Measurements from ENCODE around the gene SREK1. TPM values are rescaled to one million over a fixed set of nuclear protein-coding genes. Genes with fewer than 3 reads are reported as not detected.
"Not testable (repeated sequence)": the region's sequence is repeated elsewhere in the genome, so short reads cannot be mapped to it uniquely, and the experiment has no call there.

Gene SREK1
- polyA plus RNA-seq, 1 donor (not counting 4 experiments of a cell fraction or from before 2014, with no cell fraction given) = 47.5 TPM

DNA sequence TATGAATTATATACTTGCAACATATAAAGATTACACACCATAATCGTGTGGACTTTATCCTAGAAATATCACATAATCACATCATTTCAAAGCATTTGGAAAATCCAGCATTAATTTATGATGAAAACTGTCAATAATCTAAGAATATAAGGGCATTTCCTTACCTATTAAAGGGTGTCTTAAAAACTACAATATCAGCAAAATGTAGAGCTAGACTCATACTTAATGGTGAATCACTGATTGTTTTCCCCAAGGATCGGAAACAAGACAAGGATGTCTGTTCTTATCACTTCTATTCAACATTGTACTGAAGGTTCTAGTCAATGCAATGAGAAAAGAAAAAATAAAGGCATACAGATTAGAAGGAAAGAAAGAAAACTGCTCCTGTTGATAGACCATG lies 8.0 kb upstream of the SREK1 start:
- H2AFZ ChIP-seq (ENCODE audit: control insufficient read depth, low read length) = no peak overlapping the region
- no peak overlapping the region for H3K9ac ChIP-seq (ENCODE audit: control insufficient read depth, extremely low read depth, insufficient read depth, low read length)
- H3K9me1 ChIP-seq (ENCODE audit: control insufficient read depth, extremely low read depth, insufficient read depth, low read length) = no peaks in the 10 kb centered on the region
- no peak for TF ChIP-seq EZH2 (IDR thresholded peaks at IDR 0.05; ENCODE audit: low read length)
- TF ChIP-seq, protein P1, sequence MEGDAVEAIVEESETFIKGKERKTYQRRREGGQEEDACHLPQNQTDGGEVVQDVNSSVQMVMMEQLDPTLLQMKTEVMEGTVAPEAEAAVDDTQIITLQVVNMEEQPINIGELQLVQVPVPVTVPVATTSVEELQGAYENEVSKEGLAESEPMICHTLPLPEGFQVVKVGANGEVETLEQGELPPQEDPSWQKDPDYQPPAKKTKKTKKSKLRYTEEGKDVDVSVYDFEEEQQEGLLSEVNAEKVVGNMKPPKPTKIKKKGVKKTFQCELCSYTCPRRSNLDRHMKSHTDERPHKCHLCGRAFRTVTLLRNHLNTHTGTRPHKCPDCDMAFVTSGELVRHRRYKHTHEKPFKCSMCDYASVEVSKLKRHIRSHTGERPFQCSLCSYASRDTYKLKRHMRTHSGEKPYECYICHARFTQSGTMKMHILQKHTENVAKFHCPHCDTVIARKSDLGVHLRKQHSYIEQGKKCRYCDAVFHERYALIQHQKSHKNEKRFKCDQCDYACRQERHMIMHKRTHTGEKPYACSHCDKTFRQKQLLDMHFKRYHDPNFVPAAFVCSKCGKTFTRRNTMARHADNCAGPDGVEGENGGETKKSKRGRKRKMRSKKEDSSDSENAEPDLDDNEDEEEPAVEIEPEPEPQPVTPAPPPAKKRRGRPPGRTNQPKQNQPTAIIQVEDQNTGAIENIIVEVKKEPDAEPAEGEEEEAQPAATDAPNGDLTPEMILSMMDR (optimal IDR thresholded peaks at IDR 0.05 in 1 of 3, IDR thresholded peaks at IDR 0.05 in 1 of 3, conservative IDR thresholded peaks at IDR 0.05 in 1 of 3; ENCODE audit: extremely low read depth in 1 of 3, insufficient read depth in 2 of 3, low read length in 3 of 3) = no peak
- H3K27me3 ChIP-seq (ENCODE audit: control insufficient read depth, extremely low read depth, insufficient read depth, low read length) = no peaks in the 10 kb centered on the region
- H3K36me3 ChIP-seq (ENCODE audit: control insufficient read depth in 2 of 2, extremely low read depth in 1 of 2, insufficient read depth in 2 of 2, low read length in 2 of 2) = no peaks in the 10 kb centered on the region
- H3K27ac ChIP-seq (ENCODE audit: control insufficient read depth, insufficient read depth, low read length) = no peak overlapping the region
- dilution Hi-C loops (cut with MboI; ENCODE audit: extremely low pct_ligation_motif_present, low sequenced_read_pairs) = no loop called here
- H4K20me1 ChIP-seq (ENCODE audit: control insufficient read depth, extremely low read depth, insufficient read depth, low read length) = no peaks in the 10 kb centered on the region
- DNase-seq (ENCODE audit: low read depth, low spot score) (no peak), FAIRE-seq (no peak)
- H3K9me3 ChIP-seq (ENCODE audit: control insufficient read depth, low read depth, low read length) = no peaks in the 10 kb centered on the region
- no peaks in the 10 kb centered on the region for H3K4me1 ChIP-seq (ENCODE audit: control insufficient read depth, extremely low read depth, insufficient read depth, low read length)
- H3K4me2 ChIP-seq (ENCODE audit: control insufficient read depth, extremely low read depth, insufficient read depth, low read depth, low read length) = no peak overlapping the region
- no peak overlapping the region for H3K4me3 ChIP-seq (ENCODE audit: control insufficient read depth in 2 of 3, extremely low read depth in 1 of 3, insufficient read depth in 2 of 3, low read depth in 1 of 3, low read length in 3 of 3)
- no peaks in the 10 kb centered on the region for H3K79me2 ChIP-seq (ENCODE audit: control insufficient read depth, insufficient read depth, low read length)

DNA sequence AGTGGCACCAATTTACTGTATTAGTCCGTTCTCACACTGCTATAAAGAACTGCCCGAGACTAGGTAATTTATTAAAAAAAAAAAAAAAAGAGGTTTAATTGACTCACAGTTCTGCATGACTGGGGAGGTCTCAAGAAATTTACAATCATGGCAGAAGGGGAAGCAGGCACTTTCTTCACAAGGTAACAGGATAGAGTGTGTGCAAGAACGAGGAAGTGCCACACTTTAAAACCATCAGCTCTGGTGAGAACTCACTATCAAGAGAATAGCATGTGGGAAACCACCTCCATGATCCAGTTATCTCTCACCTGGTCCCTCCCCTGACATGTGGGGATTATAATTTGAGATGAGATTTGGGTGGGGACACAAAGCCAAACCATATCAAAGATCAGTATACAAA lies 7.2 kb upstream of the SREK1 start:
- FAIRE-seq; DNase-seq (ENCODE audit: low read depth, low spot score); H3K36me3 ChIP-seq (ENCODE audit: control insufficient read depth in 2 of 2, extremely low read depth in 1 of 2, insufficient read depth in 2 of 2, low read length in 2 of 2); H3K27me3 ChIP-seq (ENCODE audit: control insufficient read depth, extremely low read depth, insufficient read depth, low read length); H2AFZ ChIP-seq (ENCODE audit: control insufficient read depth, low read length); H3K9me3 ChIP-seq (ENCODE audit: control insufficient read depth, low read depth, low read length); H3K4me1 ChIP-seq (ENCODE audit: control insufficient read depth, extremely low read depth, insufficient read depth, low read length); H3K4me3 ChIP-seq (ENCODE audit: control insufficient read depth in 2 of 3, extremely low read depth in 1 of 3, insufficient read depth in 2 of 3, low read depth in 1 of 3, low read length in 3 of 3); H3K9ac ChIP-seq (ENCODE audit: control insufficient read depth, extremely low read depth, insufficient read depth, low read length); H4K20me1 ChIP-seq (ENCODE audit: control insufficient read depth, extremely low read depth, insufficient read depth, low read length); H3K9me1 ChIP-seq (ENCODE audit: control insufficient read depth, extremely low read depth, insufficient read depth, low read length); H3K79me2 ChIP-seq (ENCODE audit: control insufficient read depth, insufficient read depth, low read length); H3K4me2 ChIP-seq (ENCODE audit: control insufficient read depth, extremely low read depth, insufficient read depth, low read depth, low read length); H3K27ac ChIP-seq (ENCODE audit: control insufficient read depth, insufficient read depth, low read length); dilution Hi-C loops (cut with MboI; ENCODE audit: extremely low pct_ligation_motif_present, low sequenced_read_pairs): not testable (repeated sequence)

DNA sequence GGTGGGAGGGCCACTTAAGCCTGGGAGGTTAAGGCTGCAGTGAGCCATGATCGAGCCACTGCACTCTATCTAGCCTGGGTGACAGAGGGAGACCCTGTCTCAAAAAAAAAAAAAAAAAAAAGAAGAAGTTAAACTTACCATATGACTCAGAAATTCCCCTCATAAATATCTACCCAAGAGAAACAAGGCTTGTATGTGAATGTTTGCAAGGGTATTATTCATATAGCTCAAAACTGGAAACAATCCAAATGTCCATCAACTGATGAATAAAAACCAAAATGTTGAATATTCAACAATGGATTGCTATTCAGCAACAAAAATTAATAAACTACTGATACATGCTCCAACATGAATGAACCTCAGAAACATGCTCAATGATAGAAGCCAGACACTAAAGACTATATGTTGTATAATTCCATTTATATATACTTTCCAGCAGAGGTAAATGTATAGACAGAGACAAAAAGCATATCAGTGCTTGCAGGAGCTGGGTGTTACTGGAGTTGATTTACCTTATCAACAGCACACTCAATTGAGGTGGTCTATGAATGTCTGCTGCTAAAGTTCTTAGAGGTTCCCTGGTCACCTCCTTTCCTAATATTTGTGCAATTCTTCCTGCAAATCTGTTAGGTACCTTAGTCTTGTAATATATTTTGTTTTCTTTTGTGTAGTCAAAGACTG lies 5.3 kb upstream of the SREK1 start:
- Histone ChIP-seq H4K20me1 (ENCODE audit: control insufficient read depth, extremely low read depth, insufficient read depth, low read length) (no peaks in the 10 kb centered on the region), H3K79me2 (ENCODE audit: control insufficient read depth, insufficient read depth, low read length) (no peaks in the 10 kb centered on the region), H3K27me3 (ENCODE audit: control insufficient read depth, extremely low read depth, insufficient read depth, low read length) (no peaks in the 10 kb centered on the region), H2AFZ (ENCODE audit: control insufficient read depth, low read length) (no peak overlapping the region), H3K9me3 (ENCODE audit: control insufficient read depth, low read depth, low read length) (no peaks in the 10 kb centered on the region), H3K9me1 (ENCODE audit: control insufficient read depth, extremely low read depth, insufficient read depth, low read length) (no peaks in the 10 kb centered on the region), H3K4me2 (ENCODE audit: control insufficient read depth, extremely low read depth, insufficient read depth, low read depth, low read length) (no peak overlapping the region), H3K27ac (ENCODE audit: control insufficient read depth, insufficient read depth, low read length) (no peak overlapping the region), H3K4me3 (ENCODE audit: control insufficient read depth in 2 of 3, extremely low read depth in 1 of 3, insufficient read depth in 2 of 3, low read depth in 1 of 3, low read length in 3 of 3) (no peak overlapping the region), H3K4me1 (ENCODE audit: control insufficient read depth, extremely low read depth, insufficient read depth, low read length) (peaks cover 6% of the 10 kb centered on the region), H3K36me3 (ENCODE audit: control insufficient read depth in 2 of 2, extremely low read depth in 1 of 2, insufficient read depth in 2 of 2, low read length in 2 of 2) (no peaks in the 10 kb centered on the region), H3K9ac (ENCODE audit: control insufficient read depth, extremely low read depth, insufficient read depth, low read length) (no peak overlapping the region)
- no peak for TF ChIP-seq EZH2 (IDR thresholded peaks at IDR 0.05; ENCODE audit: low read length)
- TF ChIP-seq, protein P1 (optimal IDR thresholded peaks at IDR 0.05 in 1 of 3, IDR thresholded peaks at IDR 0.05 in 1 of 3, conservative IDR thresholded peaks at IDR 0.05 in 1 of 3; ENCODE audit: extremely low read depth in 1 of 3, insufficient read depth in 2 of 3, low read length in 3 of 3) = no peak
- FAIRE-seq (no peak), DNase-seq (ENCODE audit: low read depth, low spot score) (no peak)
- dilution Hi-C loops (cut with MboI; ENCODE audit: extremely low pct_ligation_motif_present, low sequenced_read_pairs) = no loop called here

Data from keratinocyte (primary cell).